Activated effector memory CD4-positive, alpha-beta T cell treated with anti-CD3 and anti-CD28 coated beads, Interleukin-2, amount 50 U/mL, for 16 hours (primary cell): Measurements from ENCODE around the gene MFRP.

ENCODE experiments used
- DNase-seq: peaks from one replicate; pipeline ENCODE4 v3.0.0-alpha.2; 2020

The MFRP gene

GRCh38 chr11:119356349-119357031 lies 10.0 kb upstream of the MFRP start:
- DNase-seq = peak; percentile 88

GRCh38 chr11:119355091-119355843 lies 8.8 kb upstream of the MFRP start:
- no peak for DNase-seq

- no peak for DNase-seq
Measured at GRCh38 chr11:119352857-119353260, 6.4 kb upstream of the MFRP start.

- no peak for DNase-seq
Measured at GRCh38 chr11:119351232-119351631, 4.7 kb upstream of the MFRP start.

GRCh38 chr11:119350302-119350701 lies 3.8 kb upstream of the MFRP start:
- no peak for DNase-seq

GRCh38 chr11:119347940-119348605 lies 1.6 kb upstream of the MFRP start:
- DNase-seq = no peak

- DNase-seq = no peak
Measured at GRCh38 chr11:119347242-119347641, 737 bp upstream of the MFRP start.

- no peak for DNase-seq
Measured at GRCh38 chr11:119345685-119346084, 820 bp downstream of the MFRP start.

GRCh38 chr11:119344291-119345010 lies 2.1 kb downstream of the MFRP start:
- DNase-seq = no peak

- no peak for DNase-seq
Measured at GRCh38 chr11:119343726-119344125, 2.8 kb downstream of the MFRP start.

- no peak for DNase-seq
Measured at GRCh38 chr11:119342362-119343130, 4.0 kb downstream of the MFRP start.

- DNase-seq = no peak
Measured at GRCh38 chr11:119342023-119342300, 4.5 kb downstream of the MFRP start.

GRCh38 chr11:119341222-119342022 lies 5.1 kb downstream of the MFRP start:
- DNase-seq = no peak

GRCh38 chr11:119340335-119341221 lies 5.9 kb downstream of the MFRP start, which contains the start of gene C1QTNF5:
Gene C1QTNF5 (minus strand): TSS chr11:119340883. CDS start chr11:119340397, 486 bp downstream.
- no peak for DNase-seq

- peak; percentile 82 for DNase-seq
Measured at GRCh38 chr11:119339589-119340334, 6.7 kb downstream of the MFRP start.

- no peak for DNase-seq
Measured at GRCh38 chr11:119338965-119339588, 7.4 kb downstream of the MFRP start.

GRCh38 chr11:119338318-119338890 lies 8.1 kb downstream of the MFRP start:
- peak; percentile 88 for DNase-seq

- no peak for DNase-seq
Measured at GRCh38 chr11:119337581-119338317, 8.8 kb downstream of the MFRP start.
